Heart right ventricle (tissue), 16 donors: ENCODE measurements around the gene LAMTOR4. TPM values are rescaled to one million over a fixed set of nuclear protein-coding genes. Genes with fewer than 3 reads are reported as not detected.

Experiments
- ATAC-seq, 8 donors: fragments of 200-7000 bp; cut with Tn5 transposase; one replicate each; pipeline ENCODE4 v1.9.1; 2020; ENCODE audit warnings: mild to moderate bottlenecking in 8 of 8, moderate library complexity in 8 of 8, moderate number of reproducible peaks in 1 of 8
- DNase-seq, 2 donors: peaks; one replicate each; pipeline ENCODE4 v3.0.0-alpha.2; 2020
- H3K27ac ChIP-seq, 10 donors: fragments of 200-600 bp; sonication (generic) in 2 of 10; one replicate each; pipeline versions ENCODE4 v1.5.0 to v1.8.0; 2020 to 2022; ENCODE audit warnings: mild to moderate bottlenecking in 3 of 10
- H3K27me3 ChIP-seq, 7 donors: fragments of 200-600 bp; one replicate each; pipeline ENCODE4 v1.8.0; 2021 to 2022; ENCODE audit warnings: mild to moderate bottlenecking in 2 of 7
- H3K36me3 ChIP-seq, 9 donors: fragments of 200-600 bp; sonication (generic) in 1 of 9; one replicate each; pipeline versions ENCODE4 v1.5.0 to v1.8.0; 2020 to 2022; ENCODE audit warnings: mild to moderate bottlenecking in 2 of 9
- H3K4me1 ChIP-seq, 9 donors: fragments of 200-600 bp; sonication (generic) in 1 of 9; one replicate each; pipeline versions ENCODE4 v1.5.0 to v1.8.0; 2020 to 2022; ENCODE audit warnings: mild to moderate bottlenecking in 4 of 9
- H3K4me3 ChIP-seq, 10 donors: fragments of 200-600 bp; sonication (generic) in 2 of 10; one replicate each; pipeline versions ENCODE4 v1.5.0 to v1.8.0; 2020 to 2022; ENCODE audit warnings: mild to moderate bottlenecking in 7 of 10, moderate library complexity in 2 of 10
- H3K9me3 ChIP-seq, 11 donors: fragments of 200-600 bp in 10 of 11; sonication (generic) in 2 of 11; one replicate each; pipeline versions ENCODE4 v1.5.0 to v1.8.0; 2013 to 2022; ENCODE audit warnings: mild to moderate bottlenecking in 2 of 11, control low read depth in 1 of 11, moderate library complexity in 1 of 11
- WGBS, 2 donors: extraction: QIAGEN DNeasy Blood & Tissue Kit; methylation state at CpG; one replicate each; pipeline ENCODE4 v1.1.7; 2013; ENCODE audit warnings: inconsistent platforms in 1 of 2; 5-methylcytosine and 5-hydroxymethylcytosine counted together
- intact Hi-C, 10 donors: fragments of 100-400 bp; cut with DNase I; formaldehyde crosslinking; loops; one replicate each; pipeline versions ENCODE4 v1.11.1 to v1.14.2; 2022
- polyA plus RNA-seq, 2 donors: library from polyadenylated mRNA; stranded (reverse); fragments of 200-250 nt; gene quantifications; one replicate each; pipeline ENCODE4 v1.2.3, GENCODE V29; 2013
- total RNA-seq, 10 donors: library from RNA; stranded (reverse); fragmentation: NEBNext Ultra II Directional in 3 of 10; extraction: Animal tissue kit (Norgen Biotek cat#: 25700) in 3 of 10; gene quantifications; one replicate each; pipeline versions ENCODE4 v1.2.1 to v1.2.4, GENCODE V29; 2021 to 2023
- TF ChIP-seq, protein P1 (sequence below), 9 donors: fragments of 200-600 bp; sonication (generic) in 2 of 9; IDR thresholded peaks; one replicate each; pipeline versions ENCODE4 v1.5.0 to v1.8.0; 2021 to 2022; ENCODE audit warnings: antibody characterized with exemption in 9 of 9, mild to moderate bottlenecking in 5 of 9, moderate library complexity in 1 of 9
- donor health status: Arrhythmogenic right ventricular cardiomyopathy.
- donor health status: ischemic (EF 13 %, LVEDD 7.1; RV severe dilation, severe dysfunction).
- donor health status: healthy with polysubstance abuse.
- donor health status: DM: no; HTN: yes; CAD: no.
- donor health status: DM: no; HTN: no; CAD: no.
- donor health status: ischemic (EF 25% LVEDD 6.9; RV normal size, moderate dysfunction).
- donor health status: ischemic (EF 25% LVEDD 5.7; RV mildly dilated, moderate dysfunction).
- donor health status: healthy.
- donor health status: DM: yes; HTN: yes; CAD: no.
- donor health status: Ischemic cardiomyopathy.
- donor health status: ischemic (EF 35%, LVEDD 5.7; RV mildly dilated, moderate dysfunction).
- donor health status: nonischemic (EF 11% LVEDD 7.7; RV severe dilation, severe dysfunction).
- donor health status: DM: yes; HTN: yes; CAD: no.
- donor health status: PGD.
- donor health status: ischemic (EF 29% LVEDD 5.4; RV normal size, mild dysfunction).
- donor health status: nonischemic (EF 23%, LVEDD 6.1; RV moderate dilation, normal function).

LAMTOR4 gene
- total and polyA plus RNA-seq, 12 donors, result 72.3 to 210 (median 90.6) TPM

DNA sequence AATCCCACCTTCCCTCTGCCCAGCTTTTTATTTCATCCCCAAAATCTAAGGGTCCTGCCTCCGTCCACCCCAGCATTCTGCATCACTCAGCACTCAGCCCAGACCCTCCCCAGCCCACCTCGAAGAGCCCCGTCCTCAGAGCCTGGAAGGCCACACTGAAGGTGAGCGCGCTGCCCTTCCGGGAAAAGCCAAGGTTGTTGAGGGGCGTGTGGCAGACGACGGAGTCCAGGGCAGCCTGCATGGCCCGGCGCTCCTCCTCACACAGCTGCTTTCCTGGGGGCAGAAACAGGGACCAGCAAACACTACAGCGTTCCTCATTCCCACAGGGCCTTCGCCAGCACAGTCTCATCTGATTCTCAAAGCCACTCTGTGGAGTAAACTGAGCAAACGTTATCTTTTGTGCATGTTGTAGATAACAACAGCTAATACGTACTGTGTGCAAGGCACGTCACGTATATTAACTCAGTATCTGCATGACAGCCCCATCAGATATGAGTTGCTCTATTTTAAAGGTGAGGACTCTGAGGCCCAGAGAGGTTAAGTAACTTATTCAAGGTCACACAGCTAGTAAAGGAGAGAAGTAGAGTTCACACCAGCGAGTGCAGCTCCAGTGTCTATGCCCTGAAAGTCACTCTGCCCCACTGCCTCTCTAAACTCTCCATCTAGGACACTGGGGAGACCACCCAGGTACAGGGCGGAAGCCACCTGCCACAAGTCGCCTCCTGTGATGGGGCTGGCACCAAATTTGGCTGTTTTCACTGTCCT, 7.0 kb downstream of the LAMTOR4 start:
- WGBS, 2 donors, result 80 to 81% methylated on average over 20 of the region's 20 CpGs
- no peak overlapping the region for H3K27ac ChIP-seq
- H3K9me3 ChIP-seq, result no peaks in the 10 kb centered on the region
- intact Hi-C loops, result loop anchor here in 1 of 10 donors (10.0 kb wide), 1 partner anchor 59 kb away; the partner anchor contains the start of gene PVRIG
- DNase-seq (no peak), ATAC-seq (no peak)
- H3K27me3 ChIP-seq, result no peaks in the 10 kb centered on the region
- H3K4me3 ChIP-seq, result no peak overlapping the region
- peaks cover 7 to 73% (median 20%) of the 10 kb centered on the region in 9 donors for H3K4me1 ChIP-seq
- TF ChIP-seq, protein P1, sequence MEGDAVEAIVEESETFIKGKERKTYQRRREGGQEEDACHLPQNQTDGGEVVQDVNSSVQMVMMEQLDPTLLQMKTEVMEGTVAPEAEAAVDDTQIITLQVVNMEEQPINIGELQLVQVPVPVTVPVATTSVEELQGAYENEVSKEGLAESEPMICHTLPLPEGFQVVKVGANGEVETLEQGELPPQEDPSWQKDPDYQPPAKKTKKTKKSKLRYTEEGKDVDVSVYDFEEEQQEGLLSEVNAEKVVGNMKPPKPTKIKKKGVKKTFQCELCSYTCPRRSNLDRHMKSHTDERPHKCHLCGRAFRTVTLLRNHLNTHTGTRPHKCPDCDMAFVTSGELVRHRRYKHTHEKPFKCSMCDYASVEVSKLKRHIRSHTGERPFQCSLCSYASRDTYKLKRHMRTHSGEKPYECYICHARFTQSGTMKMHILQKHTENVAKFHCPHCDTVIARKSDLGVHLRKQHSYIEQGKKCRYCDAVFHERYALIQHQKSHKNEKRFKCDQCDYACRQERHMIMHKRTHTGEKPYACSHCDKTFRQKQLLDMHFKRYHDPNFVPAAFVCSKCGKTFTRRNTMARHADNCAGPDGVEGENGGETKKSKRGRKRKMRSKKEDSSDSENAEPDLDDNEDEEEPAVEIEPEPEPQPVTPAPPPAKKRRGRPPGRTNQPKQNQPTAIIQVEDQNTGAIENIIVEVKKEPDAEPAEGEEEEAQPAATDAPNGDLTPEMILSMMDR (IDR thresholded peaks at IDR 0.05), result no peak
- H3K36me3 ChIP-seq, result peaks cover 0 to 63% (median 32%) of the 10 kb centered on the region in 9 donors

- Histone ChIP-seq H3K27me3 (no peaks in the 10 kb centered on the region), H3K36me3 (peaks cover 0 to 56% (median 32%) of the 10 kb centered on the region in 9 donors), H3K27ac (peak overlapping the region in 5 of 10 donors; percentile 87 to 97 (median 90)), H3K4me1 (peaks cover 7 to 68% (median 20%) of the 10 kb centered on the region in 9 donors), H3K4me3 (peak overlapping the region in 1 of 10 donors; percentile 99), H3K9me3 (no peaks in the 10 kb centered on the region)
- TF ChIP-seq, protein P1 (IDR thresholded peaks at IDR 0.05), result no peak
- intact Hi-C loops, result loop anchor here in 1 of 10 donors (10.0 kb wide), 1 partner anchor 58 kb away; the partner anchor contains the start of gene PVRIG
- ATAC-seq, result no peak
- 78 to 85% methylated on average over 16 of the region's 16 CpGs for WGBS, 2 donors
- DNase-seq, result no peak
These were observed 7.8 kb downstream of the LAMTOR4 start for GRCh38 chr7:100156331-100157068.

GRCh38 chr7:100157069-100157333, 8.3 kb downstream of the LAMTOR4 start:
- no peak for ATAC-seq
- TF ChIP-seq, protein P1 (IDR thresholded peaks at IDR 0.05), result no peak
- Histone ChIP-seq H3K27ac (peak overlapping the region in 6 of 10 donors; percentile 87 to 97 (median 90)), H3K4me1 (peaks cover 7 to 63% (median 20%) of the 10 kb centered on the region in 9 donors), H3K9me3 (no peaks in the 10 kb centered on the region), H3K4me3 (peak overlapping the region in 4 of 10 donors; percentile 88 to 99 (median 96)), H3K27me3 (no peaks in the 10 kb centered on the region), H3K36me3 (peaks cover 0 to 51% (median 32%) of the 10 kb centered on the region in 9 donors)
- WGBS, 2 donors, result 71 to 77% methylated on average over 5 of the region's 5 CpGs
- DNase-seq, result no peak
- intact Hi-C loops, result loop anchor here in 1 of 10 donors (10.0 kb wide), 1 partner anchor 58 kb away; the partner anchor contains the start of gene PVRIG
